Hepatocyte (in vitro differentiated cells): ENCODE results near the gene NDC80.

Source experiments
- EZH2 ChIP-seq: fragments of 200-600 bp; sonication (generic); IDR thresholded peaks from 2 replicates; pipeline ENCODE4 v1.6.1; 2016; ENCODE audit warnings: antibody characterized with exemption, mild to moderate bottlenecking, borderline replicate concordance
- TF ChIP-seq, protein P1 (sequence below): fragments of 200-600 bp; sonication (generic); IDR thresholded peaks from 2 replicates; pipeline ENCODE4 v1.5.1; 2016; ENCODE audit warnings: antibody characterized with exemption, mild to moderate bottlenecking; ENCODE audit not compliant: poor library complexity

DNA sequence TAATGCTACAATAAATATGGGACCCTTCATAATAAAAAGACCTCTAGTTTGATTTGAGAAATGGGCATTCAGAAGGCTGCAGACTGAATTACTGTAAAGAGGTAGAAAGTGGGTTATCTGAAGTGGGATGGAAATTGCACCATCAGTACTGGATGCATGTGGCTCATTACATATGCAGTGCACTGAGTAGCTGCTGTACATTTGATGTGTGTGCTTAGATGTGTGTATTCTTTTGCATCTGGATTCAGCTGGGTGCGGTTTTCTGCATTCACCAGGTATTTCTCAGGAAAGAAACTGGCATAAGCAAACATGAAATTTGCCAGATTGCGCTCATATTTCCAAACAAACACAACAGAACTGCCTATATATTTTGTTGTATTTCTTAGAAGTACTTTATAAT is 38.2 kb downstream of the NDC80 start:
- no peak for TF ChIP-seq EZH2
- TF ChIP-seq, protein P1, sequence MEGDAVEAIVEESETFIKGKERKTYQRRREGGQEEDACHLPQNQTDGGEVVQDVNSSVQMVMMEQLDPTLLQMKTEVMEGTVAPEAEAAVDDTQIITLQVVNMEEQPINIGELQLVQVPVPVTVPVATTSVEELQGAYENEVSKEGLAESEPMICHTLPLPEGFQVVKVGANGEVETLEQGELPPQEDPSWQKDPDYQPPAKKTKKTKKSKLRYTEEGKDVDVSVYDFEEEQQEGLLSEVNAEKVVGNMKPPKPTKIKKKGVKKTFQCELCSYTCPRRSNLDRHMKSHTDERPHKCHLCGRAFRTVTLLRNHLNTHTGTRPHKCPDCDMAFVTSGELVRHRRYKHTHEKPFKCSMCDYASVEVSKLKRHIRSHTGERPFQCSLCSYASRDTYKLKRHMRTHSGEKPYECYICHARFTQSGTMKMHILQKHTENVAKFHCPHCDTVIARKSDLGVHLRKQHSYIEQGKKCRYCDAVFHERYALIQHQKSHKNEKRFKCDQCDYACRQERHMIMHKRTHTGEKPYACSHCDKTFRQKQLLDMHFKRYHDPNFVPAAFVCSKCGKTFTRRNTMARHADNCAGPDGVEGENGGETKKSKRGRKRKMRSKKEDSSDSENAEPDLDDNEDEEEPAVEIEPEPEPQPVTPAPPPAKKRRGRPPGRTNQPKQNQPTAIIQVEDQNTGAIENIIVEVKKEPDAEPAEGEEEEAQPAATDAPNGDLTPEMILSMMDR = no peak
